HepG2 (cell line): ENCODE measurements around the gene ANKRD55. TPM values are rescaled to one million over a fixed set of nuclear protein-coding genes. Genes with fewer than 3 reads are reported as not detected.
A peak's percentile ranks its signal among the peaks of the same experiment; 100 is the strongest.

ENCODE experiments used
- BRD4 ChIP-seq: sonication (generic); formaldehyde crosslinking; IDR thresholded peaks from 2 replicates; pipeline ENCODE4 v1.4.0; 2020; ENCODE audit warnings: missing genetic modification reagents
- DMAP1 ChIP-seq: IDR thresholded peaks from 2 replicates; pipeline ENCODE4 v1.6.1; 2016
- DZIP1 ChIP-seq: sonication (generic); formaldehyde crosslinking; IDR thresholded peaks from 2 replicates; pipeline ENCODE4 v1.5.0; 2020; ENCODE audit warnings: mild to moderate bottlenecking, missing genetic modification reagents
- ELF3 ChIP-seq: IDR thresholded peaks from 2 replicates; pipeline ENCODE4 v1.6.1; 2016; ENCODE audit warnings: missing genetic modification reagents, missing compliant biosample characterization
- GATAD2A ChIP-seq: IDR thresholded peaks from 2 replicates; pipeline ENCODE4 v1.6.1; 2016
- HOXA7 ChIP-seq: sonication (generic); formaldehyde crosslinking; IDR thresholded peaks from 2 replicates; pipeline ENCODE4 v1.8.1; 2022; ENCODE audit warnings: mild to moderate bottlenecking, missing genetic modification reagents, moderate library complexity
- KAT8 ChIP-seq: IDR thresholded peaks from 2 replicates; pipeline ENCODE4 v1.6.1; 2016; ENCODE audit warnings: missing genetic modification reagents, missing compliant biosample characterization
- KMT2B ChIP-seq: IDR thresholded peaks from 2 replicates; pipeline ENCODE4 v1.6.1; 2016; ENCODE audit warnings: missing genetic modification reagents, missing compliant biosample characterization
- MLLT10 ChIP-seq: sonication (generic); formaldehyde crosslinking; IDR thresholded peaks from 2 replicates; pipeline ENCODE4 v1.4.0; 2020; ENCODE audit warnings: missing genetic modification reagents
- NFATC3 ChIP-seq: sonication (generic); formaldehyde crosslinking; IDR thresholded peaks from 2 replicates; pipeline ENCODE4 v1.5.1; 2020; ENCODE audit warnings: mild to moderate bottlenecking, missing genetic modification reagents
- SCMH1 ChIP-seq: sonication (generic); formaldehyde crosslinking; IDR thresholded peaks from 2 replicates; pipeline ENCODE4 v1.9.0; 2021; ENCODE audit warnings: missing genetic modification reagents, mild to moderate bottlenecking, borderline replicate concordance
- TAF1 ChIP-seq: sonication (generic); formaldehyde crosslinking; IDR thresholded peaks from 2 replicates; pipeline ENCODE4 v1.4.0; 2020; ENCODE audit warnings: missing genetic modification reagents
- TEAD2 ChIP-seq: sonication (generic); formaldehyde crosslinking; IDR thresholded peaks from 2 replicates; pipeline ENCODE4 v1.9.0; 2021; ENCODE audit warnings: missing genetic modification reagents
- YEATS2 ChIP-seq: sonication (generic); formaldehyde crosslinking; IDR thresholded peaks from 2 replicates; pipeline ENCODE4 v1.4.0; 2020; ENCODE audit warnings: missing genetic modification reagents, borderline replicate concordance
- ZBTB14 ChIP-seq: sonication (generic); formaldehyde crosslinking; IDR thresholded peaks from 2 replicates; pipeline ENCODE4 v1.4.0; 2020; ENCODE audit warnings: missing genetic modification reagents
- ZEB1 ChIP-seq: IDR thresholded peaks from 2 replicates; pipeline ENCODE4 v1.6.1; 2012; ENCODE audit warnings: mild to moderate bottlenecking, low read depth, inconsistent platforms; ENCODE audit not compliant: insufficient replicate concordance
- ZNF296 ChIP-seq: sonication (generic); formaldehyde crosslinking; conservative IDR thresholded peaks from 2 replicates; pipeline ENCODE4 v1.5.0; 2020; ENCODE audit warnings: mild to moderate bottlenecking, missing genetic modification reagents
- ZNF629 ChIP-seq: sonication (generic); formaldehyde crosslinking; conservative IDR thresholded peaks from 2 replicates; pipeline ENCODE4 v1.5.0; 2020; ENCODE audit warnings: missing genetic modification reagents
- polyA plus RNA-seq, 8 experiments: library from polyadenylated mRNA; depleted of rRNA in 3 of 8; stranded (reverse) in 7 of 8; unstranded in 1 of 8; fragments of >200 nt; fragmentation: Illumina TruSeq in 4 of 8; extraction: Trizol in 4 of 8; gene quantifications; 2 replicates each; pipeline versions ENCODE4 v1.2.1 to v1.2.3, GENCODE V29; 2011 to 2016; ENCODE audit warnings: low read depth in 4 of 8, missing spikeins in 1 of 8, mixed read lengths in 1 of 8; ENCODE audit not compliant: insufficient read depth in 1 of 8
- total RNA-seq, 5 experiments: library from RNA; depleted of rRNA; stranded (reverse); fragments of >200 nt; fragmentation: Illumina TruSeq; extraction: Trizol; gene quantifications; 2 replicates each; pipeline ENCODE4 v1.2.3, GENCODE V29; 2016; ENCODE audit warnings: low read depth in 1 of 5
- TF ChIP-seq, protein P1 (sequence below): sonication (generic); formaldehyde crosslinking; IDR thresholded peaks from 2 replicates; pipeline ENCODE4 v1.9.0; 2021; ENCODE audit warnings: missing genetic modification reagents, borderline replicate concordance
- TF ChIP-seq, protein P2 (sequence below): sonication (generic); formaldehyde crosslinking; IDR thresholded peaks from 2 replicates; pipeline ENCODE4 v1.4.0; 2020; ENCODE audit warnings: mild to moderate bottlenecking, missing genetic modification reagents
- TF ChIP-seq, protein P3 (sequence below): sonication (generic); formaldehyde crosslinking; IDR thresholded peaks from 2 replicates; pipeline ENCODE4 v1.5.0; 2020; ENCODE audit warnings: missing genetic modification reagents

The ANKRD55 gene
- total and polyA plus RNA-seq, 2 of the 13 experiments (the other 11 are each of a cell fraction or from before 2014, with no cell fraction given): 0.11 to 0.28 TPM

DNA sequence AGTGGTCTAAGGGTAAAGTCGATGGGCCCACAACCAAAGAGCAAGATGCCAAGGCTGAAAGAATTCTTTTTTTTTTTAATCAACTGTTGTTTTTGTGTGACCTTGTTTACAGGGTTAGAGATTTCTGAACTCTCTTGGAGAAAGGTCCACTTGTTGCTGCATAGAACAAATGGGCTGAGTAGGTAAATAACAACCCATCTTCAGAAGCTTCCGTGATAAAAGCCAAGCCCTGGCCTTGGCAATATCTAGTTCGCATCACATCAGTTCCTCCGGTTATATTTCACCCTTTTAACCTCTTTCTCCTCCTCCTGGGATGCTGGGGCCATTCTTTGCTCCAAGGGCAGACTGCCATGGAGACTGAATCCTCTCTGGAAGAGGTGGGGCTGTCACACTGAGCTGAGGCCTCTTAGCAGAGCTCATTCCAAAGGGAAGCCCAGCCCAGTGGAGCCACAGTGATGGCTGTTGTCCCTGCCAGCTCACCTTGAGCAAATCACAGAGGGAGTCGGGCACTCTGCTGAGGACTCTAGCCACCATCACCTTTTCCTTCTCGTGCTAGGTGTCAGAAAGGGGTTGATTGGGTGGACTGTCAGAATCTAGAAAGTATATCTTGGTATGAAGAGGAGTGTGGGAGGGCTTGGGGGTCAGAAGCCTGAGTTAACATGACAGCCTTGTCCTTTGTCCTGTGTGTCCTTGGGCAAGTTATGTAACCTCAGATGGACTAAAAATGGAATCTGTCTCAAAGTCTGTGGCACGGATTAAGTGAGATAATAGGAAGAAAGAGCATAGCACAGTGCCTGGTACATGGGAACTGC, 17.9 kb downstream of the ANKRD55 start (continued):
- TF ChIP-seq, protein P1, sequence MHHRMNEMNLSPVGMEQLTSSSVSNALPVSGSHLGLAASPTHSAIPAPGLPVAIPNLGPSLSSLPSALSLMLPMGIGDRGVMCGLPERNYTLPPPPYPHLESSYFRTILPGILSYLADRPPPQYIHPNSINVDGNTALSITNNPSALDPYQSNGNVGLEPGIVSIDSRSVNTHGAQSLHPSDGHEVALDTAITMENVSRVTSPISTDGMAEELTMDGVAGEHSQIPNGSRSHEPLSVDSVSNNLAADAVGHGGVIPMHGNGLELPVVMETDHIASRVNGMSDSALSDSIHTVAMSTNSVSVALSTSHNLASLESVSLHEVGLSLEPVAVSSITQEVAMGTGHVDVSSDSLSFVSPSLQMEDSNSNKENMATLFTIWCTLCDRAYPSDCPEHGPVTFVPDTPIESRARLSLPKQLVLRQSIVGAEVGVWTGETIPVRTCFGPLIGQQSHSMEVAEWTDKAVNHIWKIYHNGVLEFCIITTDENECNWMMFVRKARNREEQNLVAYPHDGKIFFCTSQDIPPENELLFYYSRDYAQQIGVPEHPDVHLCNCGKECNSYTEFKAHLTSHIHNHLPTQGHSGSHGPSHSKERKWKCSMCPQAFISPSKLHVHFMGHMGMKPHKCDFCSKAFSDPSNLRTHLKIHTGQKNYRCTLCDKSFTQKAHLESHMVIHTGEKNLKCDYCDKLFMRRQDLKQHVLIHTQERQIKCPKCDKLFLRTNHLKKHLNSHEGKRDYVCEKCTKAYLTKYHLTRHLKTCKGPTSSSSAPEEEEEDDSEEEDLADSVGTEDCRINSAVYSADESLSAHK (CRISPR knock-in tag): no peak
- TF ChIP-seq TEAD2 (CRISPR knock-in tag): no peak
- TF ChIP-seq HOXA7: no peak
- TF ChIP-seq, protein P2, sequence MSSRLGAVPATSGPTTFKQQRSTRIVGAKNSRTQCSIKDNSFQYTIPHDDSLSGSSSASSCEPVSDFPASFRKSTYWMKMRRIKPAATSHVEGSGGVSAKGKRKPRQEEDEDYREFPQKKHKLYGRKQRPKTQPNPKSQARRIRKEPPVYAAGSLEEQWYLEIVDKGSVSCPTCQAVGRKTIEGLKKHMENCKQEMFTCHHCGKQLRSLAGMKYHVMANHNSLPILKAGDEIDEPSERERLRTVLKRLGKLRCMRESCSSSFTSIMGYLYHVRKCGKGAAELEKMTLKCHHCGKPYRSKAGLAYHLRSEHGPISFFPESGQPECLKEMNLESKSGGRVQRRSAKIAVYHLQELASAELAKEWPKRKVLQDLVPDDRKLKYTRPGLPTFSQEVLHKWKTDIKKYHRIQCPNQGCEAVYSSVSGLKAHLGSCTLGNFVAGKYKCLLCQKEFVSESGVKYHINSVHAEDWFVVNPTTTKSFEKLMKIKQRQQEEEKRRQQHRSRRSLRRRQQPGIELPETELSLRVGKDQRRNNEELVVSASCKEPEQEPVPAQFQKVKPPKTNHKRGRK (CRISPR knock-in tag): no peak
- no peak for TF ChIP-seq TAF1 (CRISPR knock-in tag)
- TF ChIP-seq, protein P3, sequence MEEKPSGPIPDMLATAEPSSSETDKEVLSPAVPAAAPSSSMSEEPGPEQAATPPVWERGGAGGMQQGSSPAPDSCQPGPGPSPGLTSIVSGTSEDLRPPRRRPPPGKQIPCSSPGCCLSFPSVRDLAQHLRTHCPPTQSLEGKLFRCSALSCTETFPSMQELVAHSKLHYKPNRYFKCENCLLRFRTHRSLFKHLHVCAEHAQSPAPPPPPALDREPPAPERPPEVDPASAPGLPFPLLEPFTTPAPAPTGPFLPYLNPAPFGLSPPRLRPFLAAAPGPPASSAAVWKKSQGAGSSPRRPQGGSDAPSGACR (CRISPR knock-in tag): no peak
- no peak for TF ChIP-seq BRD4 (CRISPR knock-in tag)
- TF ChIP-seq ZNF296: no peak
- TF ChIP-seq YEATS2 (CRISPR knock-in tag): 0 out of 2 replicates have a peak, but pooled peaks have one; percentile 38
- TF ChIP-seq KMT2B (CRISPR knock-in tag): no peak
- TF ChIP-seq GATAD2A: no peak; the same call in 1 of the 2 replicates
- TF ChIP-seq ELF3 (CRISPR knock-in tag): no peak
- TF ChIP-seq SCMH1 (CRISPR knock-in tag): no peak
- TF ChIP-seq NFATC3: no peak
- peak; percentile 37 for TF ChIP-seq ZNF629 (CRISPR knock-in tag)
- TF ChIP-seq KAT8: 0 out of 2 replicates have a peak, but pooled peaks have one; percentile 28
- TF ChIP-seq DZIP1 (CRISPR knock-in tag): no peak
- TF ChIP-seq DMAP1: no peak
- no peak for TF ChIP-seq ZBTB14 (CRISPR knock-in tag)
- no peak for TF ChIP-seq ZEB1
- TF ChIP-seq MLLT10 (CRISPR knock-in tag): no peak
